Measurements from ENCODE around the gene SLC2A11.
A peak's percentile ranks its signal among the peaks of the same experiment; 100 is the strongest.

The SLC2A11 gene

GRCh38 chr22:23836281-23836680 is 21.4 kb upstream of the SLC2A11 start:
- no peak for DNase-seq (ENCODE audit: low read depth)
- no peak overlapping the region for H3K4me3 ChIP-seq (ENCODE audit: control insufficient read depth, low read depth, low read length)
- TF ChIP-seq CTCF (IDR thresholded peaks at IDR 0.05; ENCODE audit: control insufficient read depth, insufficient read depth, low read depth, low read length, missing control alignments): no peak

- H3K4me3 ChIP-seq (ENCODE audit: control insufficient read depth, low read depth, low read length): no peak overlapping the region
- no peak for TF ChIP-seq CTCF (IDR thresholded peaks at IDR 0.05; ENCODE audit: control insufficient read depth, insufficient read depth, low read depth, low read length, missing control alignments)
- DNase-seq (ENCODE audit: low read depth): no peak
These were observed 20.8 kb upstream of the SLC2A11 start for GRCh38 chr22:23836692-23837495.

- no peak for TF ChIP-seq CTCF (IDR thresholded peaks at IDR 0.05; ENCODE audit: control insufficient read depth, insufficient read depth, low read depth, low read length, missing control alignments)
- DNase-seq (ENCODE audit: low read depth): no peak
- H3K4me3 ChIP-seq (ENCODE audit: control insufficient read depth, low read depth, low read length): no peak overlapping the region
These were observed 20.2 kb upstream of the SLC2A11 start for GRCh38 chr22:23837496-23837859.

GRCh38 chr22:23837911-23838680 is 19.6 kb upstream of the SLC2A11 start:
- no peak for DNase-seq (ENCODE audit: low read depth)
- no peak for TF ChIP-seq CTCF (IDR thresholded peaks at IDR 0.05; ENCODE audit: control insufficient read depth, insufficient read depth, low read depth, low read length, missing control alignments)
- no peak overlapping the region for H3K4me3 ChIP-seq (ENCODE audit: control insufficient read depth, low read depth, low read length)

GRCh38 chr22:23838681-23839468 is 18.8 kb upstream of the SLC2A11 start, which contains the start of gene DERL3:
TSS of gene DERL3 (minus strand) at chr22:23839006. CDS start at chr22:23838987, 19 bp downstream.
- peak within 1 kb of the TSS; percentile 32 for H3K4me3 ChIP-seq (ENCODE audit: control insufficient read depth, low read depth, low read length)
- TF ChIP-seq CTCF (IDR thresholded peaks at IDR 0.05; ENCODE audit: control insufficient read depth, insufficient read depth, low read depth, low read length, missing control alignments): no peak
- DNase-seq (ENCODE audit: low read depth): peak; percentile 56

GRCh38 chr22:23840026-23840425 is 17.6 kb upstream of the SLC2A11 start:
- DNase-seq (ENCODE audit: low read depth): no peak
- H3K4me3 ChIP-seq (ENCODE audit: control insufficient read depth, low read depth, low read length): no peak overlapping the region
- no peak for TF ChIP-seq CTCF (IDR thresholded peaks at IDR 0.05; ENCODE audit: control insufficient read depth, insufficient read depth, low read depth, low read length, missing control alignments)
